GM23338 (cell line): ENCODE measurements around the gene IFITM1. TPM values are rescaled to one million over a fixed set of nuclear protein-coding genes. Genes with fewer than 3 reads are reported as not detected.

Experiments
- ATAC-seq: fragments of 200-7000 bp; cut with Tn5 transposase; 3 replicates; pipeline ENCODE4 v1.9.1; 2020
- DNase-seq: peaks from one replicate; pipeline ENCODE4 v3.0.0-alpha.2; 2015; ENCODE audit warnings: low spot score
- H2AFZ ChIP-seq: fragments of 200-600 bp; sonication (generic); 2 replicates; pipeline ENCODE4 v1.8.0; 2016; ENCODE audit warnings: antibody characterized with exemption, mild to moderate bottlenecking, moderate library complexity
- H3F3A ChIP-seq: fragments of 200-600 bp; sonication (generic); replicated peaks from 2 replicates; pipeline ENCODE4 v1.8.0; 2017; ENCODE audit warnings: antibody characterized with exemption, mixed run types, low read depth
- H3K27ac ChIP-seq: fragments of 200-600 bp; sonication (generic); 2 replicates; pipeline ENCODE4 v1.6.1; 2016; ENCODE audit warnings: low read depth
- H3K27me3 ChIP-seq: fragments of 200-600 bp; sonication (generic); 2 replicates; pipeline ENCODE4 v1.8.0; 2016; ENCODE audit warnings: mild to moderate bottlenecking, mixed run types, moderate library complexity; ENCODE audit not compliant: insufficient read depth
- H3K36me3 ChIP-seq: fragments of 200-600 bp; sonication (generic); 2 replicates; pipeline ENCODE4 v1.8.0; 2016; ENCODE audit warnings: mild to moderate bottlenecking; ENCODE audit not compliant: insufficient read depth
- H3K4me1 ChIP-seq: fragments of 200-600 bp; sonication (generic); 2 replicates; pipeline ENCODE4 v1.8.0; 2016; ENCODE audit warnings: mild to moderate bottlenecking, moderate library complexity; ENCODE audit not compliant: insufficient read depth
- H3K4me2 ChIP-seq: fragments of 200-600 bp; sonication (generic); 2 replicates; pipeline ENCODE4 v1.7.1; 2017; ENCODE audit warnings: mixed run types
- H3K4me3 ChIP-seq: fragments of 200-600 bp; sonication (generic); 2 replicates; pipeline ENCODE4 v1.6.1; 2016; ENCODE audit warnings: mixed run types
- H3K79me2 ChIP-seq: fragments of 200-600 bp; sonication (generic); replicated peaks from 2 replicates; pipeline ENCODE4 v1.8.0; 2017; ENCODE audit warnings: mild to moderate bottlenecking; ENCODE audit not compliant: insufficient read depth
- H3K9me2 ChIP-seq: fragments of 200-600 bp; sonication (generic); 2 replicates; pipeline ENCODE4 v1.8.0; 2017; ENCODE audit not compliant: insufficient read depth
- H4K20me1 ChIP-seq: fragments of 200-600 bp; sonication (generic); replicated peaks from 2 replicates; pipeline ENCODE4 v1.8.0; 2017; ENCODE audit warnings: mild to moderate bottlenecking; ENCODE audit not compliant: insufficient read depth
- H3K27ac Mint-ChIP-seq: 2 replicates; pipeline ENCODE4 v1.8.0; 2020; ENCODE audit warnings: inconsistent platforms, mild to moderate bottlenecking, moderate library complexity, mixed read lengths
- H3K27me3 Mint-ChIP-seq: 3 replicates; pipeline ENCODE4 v1.8.0; 2022; ENCODE audit warnings: low read depth, mild to moderate bottlenecking, moderate library complexity, mixed read lengths, inconsistent platforms; ENCODE audit not compliant: insufficient read depth, poor library complexity
- H3K36me3 Mint-ChIP-seq: 3 replicates; pipeline ENCODE4 v1.8.0; 2021; ENCODE audit warnings: low read depth, mild to moderate bottlenecking, inconsistent platforms, moderate library complexity, mixed read lengths
- H3K4me1 Mint-ChIP-seq: 3 replicates; pipeline ENCODE4 v1.8.0; 2020; ENCODE audit warnings: mild to moderate bottlenecking, inconsistent platforms, mixed read lengths
- H3K4me3 Mint-ChIP-seq: 3 replicates; pipeline ENCODE4 v1.8.0; 2021; ENCODE audit warnings: moderate library complexity, mild to moderate bottlenecking, inconsistent platforms, mixed read lengths
- H3K9me3 Mint-ChIP-seq: 3 replicates; pipeline ENCODE4 v1.8.0; 2020; ENCODE audit warnings: moderate library complexity, mild to moderate bottlenecking, inconsistent platforms, mixed read lengths
- CREB1 ChIP-seq: fragments of 250-450 bp; sonication (Bioruptor Pico); IDR thresholded peaks from 2 replicates; pipeline ENCODE4 v1.5.0; 2020; ENCODE audit warnings: low read depth, mild to moderate bottlenecking, moderate library complexity
- CTCF ChIP-seq, 2 experiments: fragments of 200-600 bp in 1 of 2; sonication (generic) in 1 of 2; conservative IDR thresholded peaks; 2 replicates each; pipeline versions ENCODE4 v1.5.1 to v1.6.1; 2016 to 2017; ENCODE audit warnings: antibody characterized with exemption in 2 of 2, low read depth in 2 of 2, mild to moderate bottlenecking in 2 of 2, moderate library complexity in 1 of 2
- ETS1 ChIP-seq: IDR thresholded peaks from 2 replicates; pipeline ENCODE4 v1.6.1; 2016; ENCODE audit warnings: antibody characterized with exemption
- EZH2 ChIP-seq: fragments of 200-600 bp; sonication (generic); IDR thresholded peaks from one replicate; pipeline ENCODE4 v1.8.0; 2017; ENCODE audit warnings: antibody characterized with exemption, mild to moderate bottlenecking, low read depth; ENCODE audit not compliant: unreplicated experiment
- EZH2phosphoT487 ChIP-seq: fragments of 200-600 bp; sonication (generic); IDR thresholded peaks from one replicate; pipeline ENCODE4 v1.8.1; 2018; ENCODE audit warnings: antibody characterized with exemption; ENCODE audit not compliant: unreplicated experiment
- JUNB ChIP-seq: IDR thresholded peaks from one replicate; pipeline ENCODE4 v1.6.1; 2016; ENCODE audit warnings: antibody characterized with exemption; ENCODE audit not compliant: unreplicated experiment
- NANOG ChIP-seq: IDR thresholded peaks from 2 replicates; pipeline ENCODE4 v1.6.1; 2016; ENCODE audit warnings: antibody characterized with exemption, borderline replicate concordance
- REST ChIP-seq: IDR thresholded peaks from one replicate; pipeline ENCODE4 v1.6.1; 2018; ENCODE audit warnings: antibody characterized with exemption; ENCODE audit not compliant: unreplicated experiment
- STAT1 ChIP-seq: IDR thresholded peaks from one replicate; pipeline ENCODE4 v1.6.1; 2016; ENCODE audit warnings: antibody characterized with exemption; ENCODE audit not compliant: unreplicated experiment
- ZNF331 ChIP-seq: fragments of 250-450 bp; sonication (Bioruptor Pico); IDR thresholded peaks from 2 replicates; pipeline ENCODE4 v1.5.0; 2020; ENCODE audit warnings: low read depth, mild to moderate bottlenecking, moderate library complexity
- polyA plus RNA-seq: library from polyadenylated mRNA; unstranded; fragments of >200 nt; fragmentation: Nextera tagmentation; extraction: Ambion mirVana; gene quantifications from 2 replicates; pipeline ENCODE4 v1.2.1, GENCODE V29; 2016
- total RNA-seq: library from RNA; depleted of rRNA; stranded (reverse); fragments of >200 nt; shearing (Covaris generic); gene quantifications from 2 replicates; pipeline ENCODE4 v1.2.3, GENCODE V29; 2014

The IFITM1 gene
- total and polyA plus RNA-seq, 2 experiments from 2014 or later: 396 to 1,194 TPM

GRCh38 chr11:352456-353031 lies 38.7 kb downstream of the IFITM1 start:
- Mint-ChIP-seq H3K36me3 (0 out of 3 replicates have a peak, but pooled peaks cover 5% of the 10 kb centered on the region), H3K27me3 (peaks cover 20% of the 10 kb centered on the region), H3K27ac (no peak overlapping the region), H3K4me3 (no peak overlapping the region), H3K4me1 (peaks cover 28% of the 10 kb centered on the region), H3K9me3 (peaks cover 4% of the 10 kb centered on the region; the same call in 1 of the 3 replicates)
- H3K4me3 ChIP-seq: no peak overlapping the region
- H3K4me2 ChIP-seq: no peak overlapping the region
- H3K79me2 ChIP-seq: no peaks in the 10 kb centered on the region
- H3K27me3 ChIP-seq: no peaks in the 10 kb centered on the region
- ATAC-seq (no peak), DNase-seq (no peak)
- peaks cover 31% of the 10 kb centered on the region for H3F3A ChIP-seq
- H4K20me1 ChIP-seq: no peaks in the 10 kb centered on the region
- no peak overlapping the region for H3K27ac ChIP-seq
- 0 out of 2 replicates have a peak overlapping the region, but pooled peaks have one; percentile 83 for H2AFZ ChIP-seq
- TF ChIP-seq EZH2 (no peak), STAT1 (no peak), CTCF (conservative IDR thresholded peaks at IDR 0.05; ENCODE audit: low read depth in 2 of 2) (no peak), NANOG (no peak), CREB1 (no peak)
- peaks cover 26% of the 10 kb centered on the region for H3K4me1 ChIP-seq
- H3K9me2 ChIP-seq: no peaks in the 10 kb centered on the region
- H3K36me3 ChIP-seq: no peaks in the 10 kb centered on the region

- Mint-ChIP-seq H3K27ac (no peak overlapping the region), H3K36me3 (0 out of 3 replicates have a peak, but pooled peaks cover 5% of the 10 kb centered on the region), H3K4me3 (no peak overlapping the region; the same call in 2 of the 3 replicates), H3K27me3 (peaks cover 20% of the 10 kb centered on the region), H3K4me1 (peaks cover 28% of the 10 kb centered on the region), H3K9me3 (peaks cover 4% of the 10 kb centered on the region; the same call in 2 of the 3 replicates)
- H2AFZ ChIP-seq: peak overlapping the region; percentile 83; the same call in 1 of the 2 replicates
- H3K4me1 ChIP-seq: peaks cover 26% of the 10 kb centered on the region
- H3K9me2 ChIP-seq: no peaks in the 10 kb centered on the region
- peak overlapping the region; percentile 59; the same call in 1 of the 2 replicates for H3K27ac ChIP-seq
- no peaks in the 10 kb centered on the region for H4K20me1 ChIP-seq
- ATAC-seq: peak; percentile 46
- no peak for TF ChIP-seq REST
- no peak for TF ChIP-seq EZH2
- no peak for TF ChIP-seq CTCF (conservative IDR thresholded peaks at IDR 0.05; ENCODE audit: low read depth in 2 of 2)
- TF ChIP-seq EZH2phosphoT487: no peak
- TF ChIP-seq STAT1: no peak
- no peak for TF ChIP-seq JUNB
- TF ChIP-seq NANOG: no peak
- no peak for TF ChIP-seq CREB1
- TF ChIP-seq ETS1: no peak
- no peak for TF ChIP-seq ZNF331 (CRISPR knock-in tag)
- no peak overlapping the region for H3K4me3 ChIP-seq
- peaks cover 36% of the 10 kb centered on the region for H3F3A ChIP-seq
- DNase-seq: peak; percentile 58
- H3K4me2 ChIP-seq: peak overlapping the region; percentile 38; the same call in 1 of the 2 replicates
- H3K27me3 ChIP-seq: no peaks in the 10 kb centered on the region
- H3K79me2 ChIP-seq: no peaks in the 10 kb centered on the region
- H3K36me3 ChIP-seq: no peaks in the 10 kb centered on the region
These were observed 39.5 kb downstream of the IFITM1 start for GRCh38 chr11:353179-353873.
